Astrocyte of the spinal cord (primary cell): ENCODE measurements around the gene TSPAN9.

Source experiments
- DNase-seq: peaks from one replicate; pipeline ENCODE4 v3.0.0; 2011; ENCODE audit warnings: low read depth, low spot score
- H3K4me3 ChIP-seq: 2 replicates; pipeline ENCODE4 v1.5.1; 2011; ENCODE audit warnings: low read depth, mild to moderate bottlenecking, low read length, moderate library complexity
- CTCF ChIP-seq: IDR thresholded peaks from 2 replicates; pipeline ENCODE4 v1.5.1; 2012; ENCODE audit warnings: low read depth, mild to moderate bottlenecking, low read length, inconsistent platforms
- in situ Hi-C: cut with HindIII; loops from 2 replicates; pipeline ENCODE4 v1.10.0; 2017; ENCODE audit warnings: low sequenced_read_pairs

TSPAN9 gene

DNA sequence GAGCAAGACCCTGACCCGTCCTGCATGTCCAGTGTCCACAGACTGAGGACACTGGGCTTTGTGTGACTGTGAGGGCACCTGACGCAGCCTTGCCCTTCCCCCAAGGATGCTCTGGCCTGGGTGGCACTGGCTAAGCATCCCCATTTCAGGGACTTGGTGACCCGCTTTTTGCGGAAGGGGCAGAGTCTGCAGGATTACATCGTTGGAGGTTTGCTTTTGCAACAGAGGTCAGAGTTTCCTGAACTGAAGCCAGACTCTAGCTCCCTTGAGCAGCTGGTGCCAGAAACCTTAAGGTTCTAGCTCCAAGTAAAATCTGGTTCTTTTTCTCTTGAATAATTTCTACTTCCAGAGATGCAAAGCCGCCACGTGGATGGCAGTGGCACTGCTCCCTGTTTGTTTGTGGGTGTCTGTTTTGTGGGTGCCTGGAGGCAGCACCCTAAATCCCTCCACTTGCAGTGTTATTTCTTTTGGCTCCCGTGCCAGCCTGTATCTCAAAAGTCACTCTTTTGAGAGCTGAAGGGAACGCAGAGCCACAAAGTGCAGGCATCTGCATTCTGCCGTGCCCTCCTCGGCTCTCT is 184.7 kb downstream of the TSPAN9 start:
- in situ Hi-C loops = no loop called here

DNA sequence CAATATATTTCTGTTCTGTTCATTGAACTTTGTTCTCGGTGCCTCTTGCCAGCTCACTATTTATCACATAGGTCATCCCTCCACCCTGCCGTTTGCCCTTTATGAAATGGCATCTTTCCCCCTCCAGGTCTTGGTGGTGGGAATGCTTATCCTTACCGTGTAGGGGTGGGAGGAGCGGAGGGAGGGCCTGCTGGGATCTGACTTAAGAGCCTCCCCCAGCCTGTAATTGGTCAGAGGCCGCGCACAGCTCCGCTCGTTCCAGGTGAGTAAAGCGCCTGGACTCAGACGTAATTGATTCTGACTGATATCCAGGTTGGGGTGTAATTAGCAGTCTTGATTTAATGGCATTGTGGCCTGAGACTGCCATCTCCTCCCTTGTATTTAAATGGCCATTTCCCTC is 185.3 kb downstream of the TSPAN9 start:
- no peak overlapping the region for H3K4me3 ChIP-seq
- TF ChIP-seq CTCF = no peak
- in situ Hi-C loops = no loop called here
- no peak for DNase-seq

More for the DNA sequence above, 184.7 kb downstream of the TSPAN9 start:
- DNase-seq = no peak
- TF ChIP-seq CTCF = peak; percentile 13
- H3K4me3 ChIP-seq = no peak overlapping the region

DNA sequence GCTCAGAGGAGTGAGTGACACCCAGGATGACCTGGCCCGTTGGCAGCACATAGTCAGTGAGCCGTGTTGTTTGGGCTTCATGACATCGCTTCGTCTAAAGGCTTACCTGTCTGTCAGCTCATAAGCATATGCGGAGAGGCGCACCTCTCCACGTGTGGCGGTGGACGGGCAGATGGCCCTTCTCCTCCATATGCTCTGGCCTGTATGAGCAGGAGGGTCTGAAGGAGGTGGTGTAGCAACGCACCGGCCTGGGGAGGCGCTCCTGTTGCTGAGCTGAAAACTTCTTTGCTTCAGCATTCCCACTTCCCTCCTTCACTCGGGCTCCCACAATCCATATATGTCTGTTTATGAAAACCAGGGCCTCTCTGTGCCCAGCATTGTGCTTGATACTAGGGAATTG is 186.1 kb downstream of the TSPAN9 start:
- no peak overlapping the region for H3K4me3 ChIP-seq
- no peak for DNase-seq
- in situ Hi-C loops = no loop called here
- TF ChIP-seq CTCF = no peak

DNA sequence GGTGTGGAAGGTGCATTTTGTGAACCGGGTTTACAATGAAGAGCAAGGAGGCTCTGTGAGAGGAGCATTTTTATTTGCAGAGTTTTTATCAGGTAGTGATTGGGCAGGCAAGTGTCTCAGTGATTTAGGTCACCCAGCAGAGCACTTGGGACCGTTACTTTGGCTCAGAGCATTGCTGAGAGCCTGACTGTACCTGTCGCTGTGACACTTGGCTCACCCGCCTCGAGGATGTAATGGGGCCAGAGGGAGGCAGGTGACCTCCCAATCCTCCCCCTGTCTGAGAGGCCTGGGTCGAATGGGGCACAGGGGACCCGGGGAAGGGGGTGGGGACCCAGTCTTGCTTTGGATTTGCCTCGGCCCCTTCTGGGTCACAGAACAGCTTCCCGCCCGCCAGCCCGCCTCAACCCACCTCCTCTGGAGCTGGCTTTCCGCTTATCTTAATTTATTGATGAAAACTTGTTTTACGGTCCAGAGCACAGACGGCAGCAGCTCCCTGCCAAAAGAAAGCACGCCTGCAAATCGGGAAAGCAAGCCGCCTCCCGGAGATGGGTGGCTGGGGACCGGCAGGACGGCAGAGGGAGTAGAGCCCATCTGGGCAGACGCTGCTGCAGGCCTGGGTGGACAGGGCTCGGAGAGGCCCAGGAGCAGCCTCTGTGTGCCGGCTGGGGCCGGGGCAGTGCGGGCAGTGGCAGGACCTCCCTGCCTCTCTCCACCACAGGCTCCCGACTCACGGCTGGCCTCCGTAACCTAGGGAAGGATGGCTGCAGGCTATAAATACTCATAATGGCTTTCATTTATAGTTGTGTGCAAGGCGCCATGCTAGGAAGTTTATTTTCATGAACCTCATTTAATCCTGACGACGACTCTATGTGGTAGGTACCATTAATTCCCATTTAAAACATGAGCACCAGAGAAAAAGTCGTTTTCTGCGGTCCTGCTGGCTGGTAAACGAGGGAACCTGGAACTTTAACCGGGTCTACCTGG is 187.1 kb downstream of the TSPAN9 start:
- in situ Hi-C loops = no loop called here
- H3K4me3 ChIP-seq = no peak overlapping the region
- no peak for DNase-seq
- TF ChIP-seq CTCF = no peak

- no peak for DNase-seq
- in situ Hi-C loops = no loop called here
- no peak overlapping the region for H3K4me3 ChIP-seq
- no peak for TF ChIP-seq CTCF
These were observed 188.2 kb downstream of the TSPAN9 start for GRCh38 chr12:3265406-3265805.

- H3K4me3 ChIP-seq = no peak overlapping the region
- no peak for TF ChIP-seq CTCF
- DNase-seq = no peak
- in situ Hi-C loops = no loop called here
These were observed 189.5 kb downstream of the TSPAN9 start for GRCh38 chr12:3266638-3267037.
